SU-DHL-6 (cell line): Measurements from ENCODE around the gene ITGB4.

ENCODE experiments used
- H2AFZ ChIP-seq: fragments of 200-600 bp; sonication (generic); 2 replicates; pipeline ENCODE4 v1.6.1; 2014; ENCODE audit warnings: low read depth, mild to moderate bottlenecking, moderate library complexity, mixed read lengths, antibody characterized with exemption, low read length; ENCODE audit not compliant: severe bottlenecking
- H3F3A ChIP-seq: fragments of 200-600 bp; shearing (Covaris generic); 2 replicates; pipeline ENCODE4 v1.6.0; 2016; ENCODE audit warnings: antibody characterized with exemption, mild to moderate bottlenecking; ENCODE audit not compliant: insufficient read depth
- H3K27ac ChIP-seq: fragments of 200-600 bp; sonication (generic); 2 replicates; pipeline ENCODE4 v1.5.1; 2016; ENCODE audit warnings: low read depth, mild to moderate bottlenecking, low read length, moderate library complexity, mixed read lengths
- H3K27me3 ChIP-seq: fragments of 200-600 bp; sonication (generic), shearing (Covaris generic); 2 replicates; pipeline ENCODE4 v1.6.0; 2014; ENCODE audit warnings: mild to moderate bottlenecking, low read length
- H3K36me3 ChIP-seq: fragments of 200-600 bp; sonication (generic); 2 replicates; pipeline ENCODE4 v1.6.1; 2014; ENCODE audit warnings: mild to moderate bottlenecking, low read length, mixed read lengths
- H3K4me2 ChIP-seq: fragments of 300-600, 200-600 bp; shearing (Covaris generic), sonication (generic); 2 replicates; pipeline ENCODE4 v1.6.0; 2014; ENCODE audit warnings: low read length, low read depth, mild to moderate bottlenecking; ENCODE audit not compliant: poor library complexity, severe bottlenecking
- H3K4me3 ChIP-seq: fragments of 200-600 bp; sonication (generic); 2 replicates; pipeline ENCODE4 v1.5.1; 2014; ENCODE audit warnings: antibody characterized with exemption, low read length, mild to moderate bottlenecking, mixed read lengths; ENCODE audit not compliant: insufficient read depth, poor library complexity, severe bottlenecking
- H3K79me2 ChIP-seq: fragments of 200-600 bp; sonication (generic); 2 replicates; pipeline ENCODE4 v1.6.1; 2014; ENCODE audit warnings: mild to moderate bottlenecking, low read length, moderate library complexity; ENCODE audit not compliant: insufficient read depth
- H3K9ac ChIP-seq: fragments of 200-600 bp; sonication (generic); 2 replicates; pipeline ENCODE4 v1.7.0; 2014; ENCODE audit warnings: mild to moderate bottlenecking, low read length
- H3K9me2 ChIP-seq: fragments of 200-600 bp; sonication (generic); replicated peaks from 2 replicates; pipeline ENCODE4 v1.6.1; 2014; ENCODE audit warnings: low read length; ENCODE audit not compliant: insufficient read depth
- H3K9me3 ChIP-seq: fragments of 200-600 bp; sonication (generic); 2 replicates; pipeline ENCODE4 v1.6.1; 2014; ENCODE audit warnings: low read length, mixed read lengths; ENCODE audit not compliant: insufficient read depth
- H4K20me1 ChIP-seq: fragments of 200-600 bp; sonication (generic); 2 replicates; pipeline ENCODE4 v1.6.1; 2014; ENCODE audit warnings: low read depth, mild to moderate bottlenecking, antibody characterized with exemption, low read length, moderate library complexity, mixed read lengths
- EZH2phosphoT487 ChIP-seq: fragments of 200-600 bp; sonication (generic), shearing (Covaris generic); conservative IDR thresholded peaks from 2 replicates; pipeline ENCODE4 v1.6.1; 2018; ENCODE audit warnings: mild to moderate bottlenecking, antibody characterized with exemption, low read length, moderate library complexity, mixed read lengths
- TF ChIP-seq, protein P1 (sequence below): fragments of 200-600 bp; sonication (generic); IDR thresholded peaks from one replicate; pipeline ENCODE4 v1.5.1; 2017; ENCODE audit warnings: antibody characterized with exemption, mild to moderate bottlenecking, low read length, moderate library complexity; ENCODE audit not compliant: insufficient read depth, poor library complexity, severe bottlenecking

Gene ITGB4

GRCh38 chr17:75785016-75785890, 64.0 kb downstream of the ITGB4 start:
- peaks cover 43% of the 10 kb centered on the region for H3F3A ChIP-seq
- H3K9ac ChIP-seq: peak overlapping the region; percentile 98
- no peak for TF ChIP-seq EZH2phosphoT487
- TF ChIP-seq, protein P1, sequence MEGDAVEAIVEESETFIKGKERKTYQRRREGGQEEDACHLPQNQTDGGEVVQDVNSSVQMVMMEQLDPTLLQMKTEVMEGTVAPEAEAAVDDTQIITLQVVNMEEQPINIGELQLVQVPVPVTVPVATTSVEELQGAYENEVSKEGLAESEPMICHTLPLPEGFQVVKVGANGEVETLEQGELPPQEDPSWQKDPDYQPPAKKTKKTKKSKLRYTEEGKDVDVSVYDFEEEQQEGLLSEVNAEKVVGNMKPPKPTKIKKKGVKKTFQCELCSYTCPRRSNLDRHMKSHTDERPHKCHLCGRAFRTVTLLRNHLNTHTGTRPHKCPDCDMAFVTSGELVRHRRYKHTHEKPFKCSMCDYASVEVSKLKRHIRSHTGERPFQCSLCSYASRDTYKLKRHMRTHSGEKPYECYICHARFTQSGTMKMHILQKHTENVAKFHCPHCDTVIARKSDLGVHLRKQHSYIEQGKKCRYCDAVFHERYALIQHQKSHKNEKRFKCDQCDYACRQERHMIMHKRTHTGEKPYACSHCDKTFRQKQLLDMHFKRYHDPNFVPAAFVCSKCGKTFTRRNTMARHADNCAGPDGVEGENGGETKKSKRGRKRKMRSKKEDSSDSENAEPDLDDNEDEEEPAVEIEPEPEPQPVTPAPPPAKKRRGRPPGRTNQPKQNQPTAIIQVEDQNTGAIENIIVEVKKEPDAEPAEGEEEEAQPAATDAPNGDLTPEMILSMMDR: no peak
- H2AFZ ChIP-seq: peak overlapping the region; percentile 39
- H3K9me3 ChIP-seq: 0 out of 2 replicates have a peak, but pooled peaks cover 3% of the 10 kb centered on the region
- no peaks in the 10 kb centered on the region for H3K36me3 ChIP-seq
- H3K27me3 ChIP-seq: no peaks in the 10 kb centered on the region
- H3K79me2 ChIP-seq: peaks cover 52% of the 10 kb centered on the region
- peak overlapping the region; percentile 97 for H3K4me2 ChIP-seq
- H3K4me3 ChIP-seq: peak overlapping the region; percentile 73
- H3K9me2 ChIP-seq: no peaks in the 10 kb centered on the region
- no peaks in the 10 kb centered on the region for H4K20me1 ChIP-seq
- H3K27ac ChIP-seq: peak overlapping the region; percentile 96

GRCh38 chr17:75791254-75791653, 70.0 kb downstream of the ITGB4 start:
- Histone ChIP-seq H3K9me2 (no peaks in the 10 kb centered on the region), H3K27ac (no peak overlapping the region), H3K79me2 (peaks cover 95% of the 10 kb centered on the region), H3K4me2 (no peak overlapping the region), H3K4me3 (no peak overlapping the region), H4K20me1 (no peaks in the 10 kb centered on the region), H3K36me3 (peaks cover 12% of the 10 kb centered on the region; the same call in 1 of the 2 replicates), H3K9ac (no peak overlapping the region), H3F3A (peaks cover 10% of the 10 kb centered on the region; the same call in 1 of the 2 replicates), H2AFZ (no peak overlapping the region), H3K9me3 (no peaks in the 10 kb centered on the region), H3K27me3 (no peaks in the 10 kb centered on the region)
- no peak for TF ChIP-seq EZH2phosphoT487
- TF ChIP-seq, protein P1: no peak

GRCh38 chr17:75793460-75793859, 72.2 kb downstream of the ITGB4 start:
- Histone ChIP-seq H2AFZ (no peak overlapping the region), H3K9me3 (no peaks in the 10 kb centered on the region), H4K20me1 (no peaks in the 10 kb centered on the region), H3F3A (peaks cover 8% of the 10 kb centered on the region; the same call in 1 of the 2 replicates), H3K9me2 (no peaks in the 10 kb centered on the region), H3K4me3 (no peak overlapping the region), H3K79me2 (peaks cover 81% of the 10 kb centered on the region), H3K27ac (no peak overlapping the region), H3K27me3 (no peaks in the 10 kb centered on the region), H3K36me3 (peaks cover 16% of the 10 kb centered on the region; the same call in 1 of the 2 replicates), H3K9ac (no peak overlapping the region), H3K4me2 (no peak overlapping the region)
- TF ChIP-seq, protein P1: no peak
- TF ChIP-seq EZH2phosphoT487: no peak
